HCT116 (cell line): ENCODE results near the gene CDKAL1.

Experiments used
- EGR1 ChIP-seq: IDR thresholded peaks from 2 replicates; pipeline ENCODE4 v1.6.1; 2012; ENCODE audit warnings: low read depth
- EZH2phosphoT487 ChIP-seq: fragments of 200-600 bp; IDR thresholded peaks from 2 replicates; pipeline ENCODE4 v1.6.1; 2018; ENCODE audit warnings: antibody characterized with exemption, borderline replicate concordance
- FOSL1 ChIP-seq: IDR thresholded peaks from 2 replicates; pipeline ENCODE4 v1.6.1; 2012; ENCODE audit warnings: low read depth
- POLR2A ChIP-seq: IDR thresholded peaks from 2 replicates; pipeline ENCODE4 v1.7.0; 2011; ENCODE audit warnings: borderline replicate concordance; ENCODE audit not compliant: insufficient read depth, insufficient read length; ENCODE audit errors: extremely low read depth
- POLR2AphosphoS5 ChIP-seq: IDR thresholded peaks from 2 replicates; pipeline ENCODE4 v1.6.1; 2011; ENCODE audit warnings: mild to moderate bottlenecking, low read depth, low read length, moderate library complexity
- RAD21 ChIP-seq: IDR thresholded peaks from 2 replicates; pipeline ENCODE4 v1.6.1; 2012; ENCODE audit warnings: low read depth, mild to moderate bottlenecking
- SIN3A ChIP-seq: IDR thresholded peaks from 2 replicates; pipeline ENCODE4 v1.6.1; 2012; ENCODE audit warnings: low read depth
- SP1 ChIP-seq: IDR thresholded peaks from 2 replicates; pipeline ENCODE4 v1.6.1; 2012; ENCODE audit warnings: low read depth
- TCF7L2 ChIP-seq: IDR thresholded peaks from 2 replicates; pipeline ENCODE4 v1.7.0; 2011; ENCODE audit warnings: borderline replicate concordance, inconsistent platforms; ENCODE audit not compliant: insufficient read depth, insufficient read length; ENCODE audit errors: extremely low read depth
- TF ChIP-seq, protein P1 (sequence below), 3 experiments: fragments of 200-600 bp in 1 of 3; sonication (generic) in 1 of 3; IDR thresholded peaks in 2 of 3; conservative IDR thresholded peaks in 1 of 3; 2 replicates each; pipeline ENCODE4 v1.5.1; 2012 to 2017; ENCODE audit warnings: low read depth in 2 of 3, low read length in 2 of 3, antibody characterized with exemption in 1 of 3, borderline replicate concordance in 1 of 3, control low read depth in 1 of 3, mild to moderate bottlenecking in 1 of 3, mixed read lengths in 1 of 3, mixed run types in 1 of 3, moderate library complexity in 1 of 3; ENCODE audit not compliant: insufficient read depth in 1 of 3
- TF ChIP-seq, protein P2 (sequence below): IDR thresholded peaks from 2 replicates; pipeline ENCODE4 v1.6.1; 2012
- TF ChIP-seq, protein P3 (sequence below): IDR thresholded peaks from 2 replicates; pipeline ENCODE4 v1.6.1; 2012; ENCODE audit warnings: low read depth

DNA sequence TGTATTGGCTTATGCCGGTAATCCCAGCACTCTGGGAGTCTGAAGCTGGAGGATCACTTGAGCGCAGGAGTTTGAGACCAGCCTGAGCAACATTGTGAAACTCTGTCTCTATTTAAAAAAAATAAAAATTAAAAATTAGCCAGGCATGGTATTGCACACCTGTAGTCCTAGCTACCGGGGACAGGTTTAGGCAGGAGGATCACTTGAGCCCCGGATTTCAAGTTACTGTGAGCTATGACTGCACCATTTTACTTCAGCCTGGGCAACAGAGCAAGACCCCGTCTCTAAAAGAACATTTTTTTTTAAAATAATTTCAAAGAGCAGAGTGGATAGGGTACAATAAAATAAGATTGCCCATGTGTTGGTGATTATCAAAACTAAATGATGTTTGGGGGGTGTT is 576.4 kb downstream of the CDKAL1 start:
- TF ChIP-seq, protein P1, sequence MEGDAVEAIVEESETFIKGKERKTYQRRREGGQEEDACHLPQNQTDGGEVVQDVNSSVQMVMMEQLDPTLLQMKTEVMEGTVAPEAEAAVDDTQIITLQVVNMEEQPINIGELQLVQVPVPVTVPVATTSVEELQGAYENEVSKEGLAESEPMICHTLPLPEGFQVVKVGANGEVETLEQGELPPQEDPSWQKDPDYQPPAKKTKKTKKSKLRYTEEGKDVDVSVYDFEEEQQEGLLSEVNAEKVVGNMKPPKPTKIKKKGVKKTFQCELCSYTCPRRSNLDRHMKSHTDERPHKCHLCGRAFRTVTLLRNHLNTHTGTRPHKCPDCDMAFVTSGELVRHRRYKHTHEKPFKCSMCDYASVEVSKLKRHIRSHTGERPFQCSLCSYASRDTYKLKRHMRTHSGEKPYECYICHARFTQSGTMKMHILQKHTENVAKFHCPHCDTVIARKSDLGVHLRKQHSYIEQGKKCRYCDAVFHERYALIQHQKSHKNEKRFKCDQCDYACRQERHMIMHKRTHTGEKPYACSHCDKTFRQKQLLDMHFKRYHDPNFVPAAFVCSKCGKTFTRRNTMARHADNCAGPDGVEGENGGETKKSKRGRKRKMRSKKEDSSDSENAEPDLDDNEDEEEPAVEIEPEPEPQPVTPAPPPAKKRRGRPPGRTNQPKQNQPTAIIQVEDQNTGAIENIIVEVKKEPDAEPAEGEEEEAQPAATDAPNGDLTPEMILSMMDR (IDR thresholded peaks at IDR 0.05 in 2 of 3, conservative IDR thresholded peaks at IDR 0.05 in 1 of 3; ENCODE audit: borderline replicate concordance in 1 of 3, insufficient read depth in 1 of 3, low read depth in 2 of 3, low read length in 2 of 3): no peak
- TF ChIP-seq SP1 (no peak), SIN3A (no peak), POLR2A (no peak), EGR1 (no peak), EZH2phosphoT487 (no peak), RAD21 (no peak), POLR2AphosphoS5 (no peak), FOSL1 (no peak), TCF7L2 (no peak)
- TF ChIP-seq, protein P2, sequence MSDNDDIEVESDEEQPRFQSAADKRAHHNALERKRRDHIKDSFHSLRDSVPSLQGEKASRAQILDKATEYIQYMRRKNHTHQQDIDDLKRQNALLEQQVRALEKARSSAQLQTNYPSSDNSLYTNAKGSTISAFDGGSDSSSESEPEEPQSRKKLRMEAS: no peak
- TF ChIP-seq, protein P3, sequence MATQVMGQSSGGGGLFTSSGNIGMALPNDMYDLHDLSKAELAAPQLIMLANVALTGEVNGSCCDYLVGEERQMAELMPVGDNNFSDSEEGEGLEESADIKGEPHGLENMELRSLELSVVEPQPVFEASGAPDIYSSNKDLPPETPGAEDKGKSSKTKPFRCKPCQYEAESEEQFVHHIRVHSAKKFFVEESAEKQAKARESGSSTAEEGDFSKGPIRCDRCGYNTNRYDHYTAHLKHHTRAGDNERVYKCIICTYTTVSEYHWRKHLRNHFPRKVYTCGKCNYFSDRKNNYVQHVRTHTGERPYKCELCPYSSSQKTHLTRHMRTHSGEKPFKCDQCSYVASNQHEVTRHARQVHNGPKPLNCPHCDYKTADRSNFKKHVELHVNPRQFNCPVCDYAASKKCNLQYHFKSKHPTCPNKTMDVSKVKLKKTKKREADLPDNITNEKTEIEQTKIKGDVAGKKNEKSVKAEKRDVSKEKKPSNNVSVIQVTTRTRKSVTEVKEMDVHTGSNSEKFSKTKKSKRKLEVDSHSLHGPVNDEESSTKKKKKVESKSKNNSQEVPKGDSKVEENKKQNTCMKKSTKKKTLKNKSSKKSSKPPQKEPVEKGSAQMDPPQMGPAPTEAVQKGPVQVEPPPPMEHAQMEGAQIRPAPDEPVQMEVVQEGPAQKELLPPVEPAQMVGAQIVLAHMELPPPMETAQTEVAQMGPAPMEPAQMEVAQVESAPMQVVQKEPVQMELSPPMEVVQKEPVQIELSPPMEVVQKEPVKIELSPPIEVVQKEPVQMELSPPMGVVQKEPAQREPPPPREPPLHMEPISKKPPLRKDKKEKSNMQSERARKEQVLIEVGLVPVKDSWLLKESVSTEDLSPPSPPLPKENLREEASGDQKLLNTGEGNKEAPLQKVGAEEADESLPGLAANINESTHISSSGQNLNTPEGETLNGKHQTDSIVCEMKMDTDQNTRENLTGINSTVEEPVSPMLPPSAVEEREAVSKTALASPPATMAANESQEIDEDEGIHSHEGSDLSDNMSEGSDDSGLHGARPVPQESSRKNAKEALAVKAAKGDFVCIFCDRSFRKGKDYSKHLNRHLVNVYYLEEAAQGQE: no peak
